GM21360 (cell line): Measurements from ENCODE around the gene BPIFB3.

Source experiments
- ATAC-seq: cut with Tn5 transposase; IDR thresholded peaks from one replicate; pipeline ENCODE4 v1.9.1; 2021; ENCODE audit warnings: mild to moderate bottlenecking, moderate library complexity; ENCODE audit not compliant: unreplicated experiment

The BPIFB3 gene

DNA sequence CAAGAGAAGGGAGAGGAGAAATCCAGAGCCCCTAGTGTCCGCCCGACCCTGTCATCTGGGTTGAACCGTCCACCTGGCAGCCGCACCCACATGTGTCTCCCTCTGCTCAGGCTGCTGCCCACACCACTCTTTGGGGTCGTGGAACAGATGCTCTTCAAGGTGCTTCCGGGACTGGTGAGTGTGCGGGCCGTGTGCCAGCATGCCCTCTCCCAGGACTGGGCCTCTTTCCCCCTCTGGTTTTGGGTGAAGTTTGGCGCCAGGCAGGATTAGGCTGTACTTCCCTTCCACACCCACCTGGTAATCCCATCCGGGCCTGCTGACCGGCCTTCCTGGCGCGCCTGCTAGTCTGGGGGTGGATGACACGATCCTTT lies 7.9 kb downstream of the BPIFB3 start:
- ATAC-seq, result no peak

DNA sequence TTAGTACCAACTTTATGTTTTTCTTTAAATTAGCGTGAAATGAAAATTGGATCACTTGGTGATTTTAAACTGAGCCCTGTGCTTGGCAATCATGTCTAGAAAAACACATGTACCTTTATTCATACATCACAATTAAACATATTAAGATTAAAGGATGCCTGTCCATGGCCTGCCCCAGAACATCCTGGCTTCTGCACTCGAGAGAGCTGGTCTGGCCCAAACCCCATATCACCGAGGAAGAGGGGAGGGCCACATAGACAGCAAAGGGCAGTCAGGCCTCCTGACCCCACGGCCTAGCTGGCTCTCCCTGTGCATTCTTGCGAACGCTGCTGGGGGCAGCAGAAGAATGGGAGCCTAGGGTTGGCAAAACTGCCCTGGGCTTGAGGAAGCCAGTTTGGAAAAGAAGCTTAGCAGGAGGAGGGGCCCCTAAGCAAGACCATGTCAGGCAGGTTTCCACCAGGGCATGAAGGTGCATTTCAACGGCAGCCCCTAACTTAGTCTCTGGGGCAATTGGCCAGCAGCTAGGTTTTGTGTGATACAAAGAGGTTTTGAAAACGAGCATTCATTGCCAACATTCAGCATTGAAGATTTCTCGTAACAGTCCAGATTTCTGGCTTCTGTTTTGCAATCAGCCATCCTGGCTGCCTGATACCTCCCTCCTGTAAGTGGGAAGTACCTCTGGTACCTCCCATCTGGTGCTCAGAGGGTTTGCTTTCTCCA lies 8.6 kb downstream of the BPIFB3 start:
- ATAC-seq, result no peak

DNA sequence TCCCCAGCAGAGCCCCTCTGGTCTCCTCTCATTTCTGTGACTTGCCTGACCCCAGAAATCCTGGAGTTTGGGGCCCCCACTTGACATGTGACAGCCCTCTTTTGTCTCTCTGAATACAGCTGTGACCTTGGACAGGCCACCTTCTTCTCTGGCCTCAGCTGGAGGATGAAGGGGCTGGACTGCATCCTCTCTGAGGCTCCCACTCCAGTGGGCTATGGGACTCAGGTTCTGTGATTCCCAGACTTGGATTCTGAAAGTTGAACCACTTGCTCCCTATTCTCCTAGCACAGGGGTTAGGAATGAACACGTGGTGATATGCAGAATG lies 9.1 kb downstream of the BPIFB3 start:
- ATAC-seq, result no peak

DNA sequence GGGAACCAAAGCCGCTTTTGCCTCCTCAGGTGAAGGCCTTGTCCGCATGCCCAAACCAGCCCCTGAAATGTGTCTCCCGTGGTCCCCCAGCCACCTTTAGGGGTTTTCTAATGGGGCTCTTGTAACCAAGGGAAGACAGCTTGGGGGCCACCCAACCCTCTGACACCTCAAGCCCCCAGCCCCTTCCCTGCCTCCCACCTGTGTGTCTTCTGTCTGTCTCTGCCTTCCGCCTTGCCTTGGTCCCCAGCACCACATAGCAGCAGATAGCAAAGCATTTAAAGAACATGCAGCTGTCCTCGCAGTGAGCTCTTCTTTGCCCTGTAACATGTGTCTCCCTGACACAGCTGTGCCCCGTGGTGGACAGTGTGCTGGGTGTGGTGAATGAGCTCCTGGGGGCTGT lies 9.6 kb downstream of the BPIFB3 start:
- no peak for ATAC-seq

DNA sequence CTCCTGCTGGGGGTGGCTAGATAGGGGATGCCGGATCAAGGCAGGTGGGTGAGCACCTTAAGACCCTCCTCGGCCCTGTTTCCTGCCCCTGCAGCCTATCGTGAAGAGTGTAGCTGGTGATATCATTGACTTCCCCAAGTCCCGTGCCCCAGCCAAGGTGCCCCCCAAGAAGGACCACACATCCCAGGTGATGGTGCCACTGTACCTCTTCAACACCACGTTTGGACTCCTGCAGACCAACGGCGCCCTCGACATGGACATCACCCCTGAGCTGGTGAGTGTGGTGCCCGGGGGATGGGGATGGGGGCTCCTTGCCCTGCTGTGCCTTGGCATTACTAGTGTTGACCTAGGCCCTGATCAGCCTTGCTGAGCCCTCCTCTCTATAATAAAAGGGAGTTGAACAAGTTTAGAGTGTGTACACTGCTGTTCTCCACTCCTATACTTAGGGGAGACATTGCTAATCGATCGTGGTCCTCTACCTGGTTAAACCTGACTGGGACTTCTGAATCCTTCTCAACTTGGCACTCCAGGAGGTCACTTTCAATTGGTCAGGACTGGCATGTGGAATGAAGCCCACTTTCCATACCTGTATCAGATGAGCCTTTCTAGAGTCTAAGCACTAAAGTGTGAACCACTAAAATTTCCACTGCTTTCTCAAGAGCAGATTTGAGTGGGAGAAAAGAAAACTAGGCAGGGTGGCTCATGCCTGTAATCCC lies 11.0 kb downstream of the BPIFB3 start:
- ATAC-seq, result no peak

DNA sequence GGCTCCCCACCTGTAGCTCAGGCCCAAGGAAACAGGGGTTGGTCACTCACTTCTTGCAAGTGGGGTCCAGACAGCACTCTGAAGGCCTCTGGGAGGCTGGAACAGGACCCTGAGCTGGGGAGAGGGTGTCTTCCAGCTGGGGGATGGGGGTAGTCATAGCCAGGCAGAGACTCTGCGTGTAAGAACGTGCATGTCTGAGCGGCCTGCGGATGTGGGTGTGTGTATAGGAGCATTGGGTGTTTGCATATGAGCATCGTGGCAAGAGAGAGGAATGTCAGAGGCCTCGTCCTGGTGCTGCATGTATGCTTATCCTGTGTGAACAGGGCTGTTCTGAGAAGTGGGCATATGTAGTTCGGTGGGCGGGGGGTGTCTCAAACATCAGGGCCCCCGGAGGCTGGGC lies 12.1 kb downstream of the BPIFB3 start:
- no peak for ATAC-seq

DNA sequence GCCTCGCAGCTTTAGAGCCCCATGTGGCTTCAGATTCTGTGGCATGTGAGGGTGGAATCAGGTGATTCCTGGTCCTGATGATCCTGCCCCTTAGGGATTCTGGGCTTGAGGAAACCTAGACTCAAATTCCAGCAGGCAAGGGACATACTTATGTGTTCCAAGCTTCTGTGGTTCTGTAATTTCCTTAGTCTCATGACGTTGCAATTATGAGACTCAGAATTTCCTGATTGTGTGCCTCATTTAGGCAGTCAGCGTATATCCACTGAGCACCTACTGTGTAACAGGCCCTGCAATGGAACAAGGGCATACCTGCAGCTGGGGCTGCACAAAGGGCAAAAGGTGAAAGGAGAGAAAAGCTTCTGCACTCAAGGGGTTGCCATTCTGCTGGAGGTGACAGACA lies 14.1 kb downstream of the BPIFB3 start:
- no peak for ATAC-seq

DNA sequence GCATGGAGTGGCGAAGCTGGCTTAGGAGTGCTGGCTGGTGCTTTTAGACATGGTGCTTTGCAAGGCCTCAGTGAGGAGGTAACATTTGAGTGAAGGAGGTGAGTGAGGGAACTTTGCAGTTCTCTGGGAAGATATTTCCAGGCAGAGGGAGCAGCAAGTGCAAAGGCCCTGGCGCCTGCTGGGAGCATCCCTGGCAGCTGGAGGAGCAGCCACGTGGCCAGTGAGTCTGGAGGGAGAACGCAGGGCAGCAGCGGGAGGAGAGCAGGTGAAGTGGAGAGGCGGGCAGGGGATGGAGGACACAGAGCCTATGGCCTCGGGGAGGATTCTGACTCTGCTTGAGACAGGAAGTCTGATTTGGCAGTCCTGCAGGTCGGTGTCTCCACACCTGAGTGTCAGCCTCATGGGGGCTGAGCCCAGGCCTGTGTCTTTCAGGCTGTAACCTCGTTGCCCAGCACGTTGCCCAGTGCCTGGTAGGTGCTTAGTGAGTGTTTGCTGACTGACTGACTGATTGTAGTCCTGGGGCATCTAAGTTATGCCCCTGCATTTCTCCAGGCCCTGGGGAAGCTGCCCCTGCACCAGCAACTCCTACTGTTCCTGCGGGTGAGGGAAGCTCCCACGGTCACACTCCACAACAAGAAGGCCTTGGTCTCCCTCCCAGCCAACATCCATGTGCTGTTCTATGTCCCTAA lies 14.7 kb downstream of the BPIFB3 start:
- no peak for ATAC-seq

DNA sequence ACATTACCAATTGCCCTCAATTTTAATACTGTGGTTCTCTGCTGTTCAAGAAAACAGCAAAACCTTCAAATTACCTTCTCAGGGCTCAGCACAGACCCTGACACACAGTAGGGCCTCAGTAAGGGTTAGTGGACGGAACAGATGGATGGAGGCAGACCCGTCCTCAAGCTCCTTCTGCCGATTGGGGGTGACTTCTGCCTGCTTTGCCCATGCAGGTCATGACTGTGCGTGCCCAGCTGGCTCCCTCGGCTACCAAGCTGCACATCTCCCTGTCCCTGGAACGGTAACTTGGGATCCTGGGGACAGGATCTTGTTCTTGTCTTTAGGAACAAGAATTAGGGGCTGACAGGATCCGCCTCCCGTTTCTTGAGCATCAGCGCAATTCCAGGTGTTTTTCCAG lies 16.0 kb downstream of the BPIFB3 start:
- ATAC-seq, result no peak

DNA sequence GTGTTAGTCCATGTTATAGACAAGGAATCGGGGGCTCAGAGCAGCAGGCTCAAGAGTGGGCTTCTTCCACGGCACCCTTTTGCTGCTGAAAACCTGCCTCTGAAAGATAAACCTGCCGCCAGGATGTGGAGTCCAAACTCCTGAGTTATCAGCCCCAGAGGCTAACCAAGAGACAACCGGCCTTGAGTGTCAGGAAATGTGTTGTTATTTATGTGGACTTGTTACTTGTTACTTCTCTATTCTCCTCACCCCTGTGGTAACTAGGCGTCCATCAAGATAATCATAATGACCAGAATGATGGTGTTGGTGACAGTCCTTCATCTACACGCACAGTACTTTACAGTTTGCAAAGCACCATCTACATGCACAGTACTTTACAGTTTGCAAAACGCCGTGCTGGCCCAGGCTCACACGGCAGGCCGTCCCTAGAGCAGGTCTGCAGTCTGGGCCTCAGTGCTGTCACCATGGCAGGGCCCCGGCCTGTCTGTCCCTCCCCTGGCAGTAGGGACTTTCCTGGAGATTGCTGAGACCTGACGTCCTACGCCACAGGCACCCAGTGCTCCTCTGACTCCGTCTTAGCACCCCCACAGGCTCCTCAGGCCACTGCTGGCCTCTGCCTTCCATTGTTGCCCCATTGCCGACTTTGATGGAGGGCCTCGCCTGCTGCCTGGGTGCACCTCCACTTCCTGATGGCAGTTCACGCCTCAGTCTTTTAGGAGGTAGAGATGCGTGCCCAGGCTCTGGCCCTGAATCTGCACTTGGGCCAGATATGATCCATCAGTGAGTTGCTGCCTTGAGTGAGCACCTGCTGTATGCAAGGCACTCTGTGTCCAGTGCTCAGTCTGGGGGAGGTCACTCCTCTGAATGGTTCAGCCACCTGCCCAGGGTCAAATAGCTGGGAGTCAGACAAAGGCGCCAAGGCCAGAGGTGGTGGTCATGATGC lies 16.7 kb downstream of the BPIFB3 start:
- ATAC-seq, result no peak

DNA sequence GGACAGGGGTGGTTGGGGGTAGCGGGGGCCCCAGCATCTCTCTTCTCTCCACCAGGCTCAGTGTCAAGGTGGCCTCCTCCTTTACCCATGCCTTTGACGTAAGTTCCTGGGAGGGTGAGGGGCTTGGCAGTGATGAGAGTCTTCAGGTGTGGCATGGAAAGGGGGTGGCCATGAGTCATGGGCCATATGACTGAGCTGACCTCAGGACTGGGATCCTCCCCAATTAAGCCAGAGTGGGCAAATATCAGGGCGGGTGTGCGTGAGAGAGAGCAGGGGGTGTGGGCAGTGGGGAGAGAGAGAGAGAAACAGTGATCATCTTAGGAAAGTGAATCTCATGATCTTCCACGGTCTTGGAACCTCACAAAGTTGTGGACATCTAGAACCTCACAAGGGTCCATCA lies 17.5 kb downstream of the BPIFB3 start:
- no peak for ATAC-seq

DNA sequence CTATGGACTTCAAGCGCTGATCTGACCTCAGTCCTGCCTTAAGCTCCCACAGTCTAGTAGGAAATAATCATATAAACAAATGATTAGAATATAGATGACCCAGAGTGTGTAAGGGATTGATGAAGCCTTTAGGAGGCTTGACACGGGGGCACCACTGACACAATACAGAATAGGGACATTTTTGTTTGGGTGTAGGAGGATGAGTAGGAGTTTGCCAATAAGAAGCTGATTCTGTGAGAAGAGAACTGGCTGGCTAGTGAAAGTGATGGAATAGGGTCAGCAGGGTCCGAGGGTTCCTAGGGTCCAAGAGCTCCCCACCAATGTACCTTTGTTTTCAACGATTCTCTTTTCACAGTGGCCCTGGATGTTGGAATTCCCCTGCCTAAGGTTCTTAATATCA lies 18.7 kb downstream of the BPIFB3 start:
- ATAC-seq, result no peak

DNA sequence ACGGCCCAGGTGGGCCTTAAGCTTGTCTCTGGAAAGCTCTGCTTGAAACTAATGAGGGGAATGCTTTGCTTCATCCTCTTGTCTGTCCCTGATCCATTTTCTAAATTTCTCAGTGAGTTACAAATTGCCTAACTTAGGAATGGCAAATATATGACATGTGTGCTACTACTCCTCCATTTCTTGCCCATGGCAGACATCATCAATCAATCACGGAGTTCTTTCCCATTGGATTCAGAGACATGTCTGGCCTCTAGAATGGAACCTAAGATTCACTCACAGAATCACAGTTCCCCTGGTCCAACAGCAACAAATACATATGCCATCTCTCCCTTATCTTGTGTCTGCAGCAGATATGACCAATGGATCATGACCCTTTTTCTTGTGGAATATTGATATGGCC lies 19.1 kb downstream of the BPIFB3 start:
- ATAC-seq, result no peak

DNA sequence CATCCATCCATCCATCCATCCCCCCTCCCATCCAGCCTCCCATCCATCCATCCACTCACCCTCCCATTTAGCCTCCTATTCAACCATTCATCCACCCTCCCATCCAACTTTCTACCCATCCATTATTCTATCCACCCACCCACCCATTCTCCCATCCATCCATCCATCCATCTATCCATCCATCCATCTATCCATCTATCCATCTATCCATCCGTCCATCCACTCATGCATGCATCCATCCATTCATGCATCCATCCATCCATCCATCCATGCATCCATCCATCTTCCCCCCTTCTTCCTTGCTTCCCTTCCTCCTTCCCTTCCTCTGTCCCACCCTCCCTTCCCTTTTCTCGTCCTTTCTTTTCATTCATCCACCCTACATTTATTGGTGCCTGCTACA lies 21.0 kb downstream of the BPIFB3 start:
- ATAC-seq, result no peak

DNA sequence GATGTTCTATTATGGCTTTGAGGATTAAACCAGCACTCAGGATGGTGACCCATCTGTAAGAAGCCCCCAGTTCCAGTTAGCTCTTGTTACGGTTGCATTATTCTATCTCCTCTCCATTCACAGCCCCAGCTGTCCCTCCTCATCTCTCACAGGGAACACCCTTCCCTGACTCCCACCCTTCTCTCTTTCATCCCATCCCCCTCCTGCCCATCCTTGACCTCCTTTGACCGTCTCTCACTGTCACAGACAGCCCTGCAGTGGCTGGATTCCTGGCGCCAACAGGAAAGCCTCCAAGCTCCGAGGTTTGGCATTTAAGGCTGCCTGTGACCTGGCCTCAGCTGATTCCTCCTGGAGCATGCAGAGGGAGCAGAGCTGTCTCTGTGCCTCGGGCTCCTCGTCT lies 21.6 kb downstream of the BPIFB3 start:
- no peak for ATAC-seq

DNA sequence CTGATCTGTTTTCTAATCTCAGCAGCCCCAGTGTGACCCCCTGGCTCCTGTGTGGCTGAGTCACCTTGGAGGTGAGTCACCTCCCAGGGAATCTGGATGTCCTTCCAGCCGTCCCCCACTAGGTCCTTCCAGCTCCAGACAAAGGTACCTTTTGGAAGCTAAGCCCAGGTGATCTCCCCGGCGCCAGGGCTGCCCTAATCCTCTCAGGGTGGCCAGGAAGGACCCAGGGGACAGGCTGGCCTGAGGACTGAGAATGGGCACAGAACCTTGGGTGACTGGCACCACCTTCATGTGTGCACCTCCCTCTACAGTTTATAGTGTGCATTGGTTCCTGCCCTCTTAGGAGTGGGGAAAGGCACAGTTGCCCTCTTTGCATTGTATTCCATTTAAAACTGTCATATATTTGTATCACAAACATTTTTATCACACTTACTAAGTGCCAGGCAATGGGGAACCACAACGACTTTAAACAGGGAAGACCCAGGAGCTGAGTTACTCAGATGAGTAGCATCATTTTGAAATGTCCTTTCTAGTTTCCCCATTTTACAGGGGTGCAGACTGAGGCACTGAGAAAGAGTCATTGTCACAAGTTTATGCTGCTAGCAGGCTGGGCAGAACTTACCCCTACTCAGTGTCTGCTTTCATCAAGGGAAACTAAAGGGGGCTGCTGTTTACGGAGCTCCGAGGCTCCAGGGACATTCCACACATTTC lies 23.1 kb downstream of the BPIFB3 start:
- no peak for ATAC-seq

DNA sequence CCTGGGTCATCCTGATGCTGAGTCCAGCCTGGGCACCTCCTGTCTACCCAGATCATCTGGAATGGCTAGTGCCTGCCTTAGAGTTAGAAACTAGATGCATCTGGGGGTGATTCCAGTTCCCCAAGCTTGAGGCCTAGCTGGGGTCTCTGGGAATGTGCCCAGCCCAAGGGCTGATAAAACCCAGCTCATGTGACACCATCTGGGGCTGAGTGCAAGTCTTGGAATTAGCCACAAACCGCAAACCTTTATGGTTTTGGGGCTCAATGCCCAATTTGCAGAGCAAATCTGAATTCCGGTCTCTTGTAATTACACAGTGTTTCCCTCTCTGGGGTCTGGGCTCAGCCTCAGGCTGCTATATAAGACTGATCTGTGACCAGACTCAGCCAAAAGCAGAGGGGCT lies 25.6 kb downstream of the BPIFB3 start, which contains the start of gene BPIFB4:
BPIFB4 (plus strand) TSS at position 385 of the 400 bp plus-strand sequence. CDS start 1,884 bp downstream, outside the sequence.
- ATAC-seq, result no peak

DNA sequence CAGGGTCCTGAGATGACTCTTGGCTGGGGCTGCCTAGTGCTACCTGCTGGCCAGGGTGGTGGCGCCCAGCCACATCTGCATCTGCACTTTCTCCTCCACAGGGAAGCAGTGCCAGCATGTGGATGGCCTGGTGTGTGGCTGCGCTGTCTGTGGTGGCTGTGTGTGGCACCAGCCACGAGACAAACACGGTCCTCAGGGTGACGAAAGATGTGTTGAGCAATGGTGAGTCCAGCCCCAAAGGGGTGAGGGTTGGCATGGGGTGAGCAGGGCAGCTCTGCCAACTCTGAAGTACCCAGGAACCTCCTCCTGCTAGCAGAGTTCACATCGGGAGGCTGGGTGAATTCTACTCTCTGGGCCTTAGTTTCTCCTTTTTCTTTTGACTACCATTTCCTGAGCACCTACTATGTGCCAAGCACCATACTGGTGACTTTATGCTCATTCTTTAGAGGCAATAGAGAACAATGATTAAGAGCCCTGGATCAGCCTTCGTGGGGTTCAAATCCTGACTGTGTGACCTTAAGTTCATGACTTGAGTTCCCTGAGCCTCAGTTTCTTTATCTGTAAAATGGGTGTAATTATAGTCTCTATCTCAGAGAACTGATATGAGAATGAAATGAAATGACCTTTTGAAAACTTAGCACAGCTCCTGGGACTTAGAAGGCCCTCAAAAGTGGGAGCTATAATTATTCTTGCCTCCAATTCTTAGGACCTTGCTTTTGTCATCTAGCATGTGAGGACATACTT lies 27.9 kb downstream of the BPIFB3 start:
- no peak for ATAC-seq

DNA sequence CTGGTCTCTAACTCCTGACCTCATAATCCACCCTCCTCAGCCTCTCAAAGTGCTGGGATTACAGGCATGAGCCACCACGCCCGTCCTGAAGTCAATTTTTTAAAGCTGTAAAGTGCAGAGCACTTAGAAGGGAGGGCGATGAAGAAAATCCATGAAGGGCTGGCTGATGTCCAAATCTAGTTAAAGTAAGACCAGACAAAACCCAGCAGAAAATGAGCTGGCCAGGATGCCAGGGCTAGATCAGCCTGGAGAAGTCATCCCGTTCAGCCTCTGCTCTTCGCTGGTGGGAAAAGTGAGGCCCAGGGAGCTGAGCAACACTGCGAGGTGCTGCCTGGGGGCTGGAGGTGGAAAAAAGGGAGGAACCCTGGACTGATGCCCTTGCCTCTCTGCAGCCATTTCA lies 28.8 kb downstream of the BPIFB3 start:
- no peak for ATAC-seq
